KG1 (cell line): ENCODE measurements around the gene POU2F1.
"Not testable (repeated sequence)": the region's sequence is repeated elsewhere in the genome, so short reads cannot be mapped to it uniquely, and the experiment has no call there.

Source experiments
- DNase-seq: peaks from one replicate; lab custom pipeline; 2025; lab: John Stamatoyannopoulos, UW

The POU2F1 gene

GRCh38 chr1:167205306-167206050, 15.2 kb upstream of the POU2F1 start:
- DNase-seq, result not testable (repeated sequence)

GRCh38 chr1:167206166-167206835, 14.4 kb upstream of the POU2F1 start:
- no peak for DNase-seq

- no peak for DNase-seq
Measured at GRCh38 chr1:167207940-167208623, 12.6 kb upstream of the POU2F1 start.

GRCh38 chr1:167208624-167208976, 12.1 kb upstream of the POU2F1 start:
- no peak for DNase-seq

- DNase-seq, result no peak
Measured at GRCh38 chr1:167209044-167209443, 11.6 kb upstream of the POU2F1 start.

- DNase-seq, result no peak
Measured at GRCh38 chr1:167210966-167211674, 9.6 kb upstream of the POU2F1 start.

- no peak for DNase-seq
Measured at GRCh38 chr1:167212025-167212424, 8.7 kb upstream of the POU2F1 start.

- no peak for DNase-seq
Measured at GRCh38 chr1:167216809-167217208, 3.9 kb upstream of the POU2F1 start.

- DNase-seq, result no peak
Measured at GRCh38 chr1:167219194-167219593, 1.5 kb upstream of the POU2F1 start.

GRCh38 chr1:167219646-167220536, 795 bp upstream of the POU2F1 start:
- DNase-seq, result peak; percentile 72

GRCh38 chr1:167221126-167221737, 546 bp downstream of the POU2F1 start:
- no peak for DNase-seq

GRCh38 chr1:167221738-167222610, 1.3 kb downstream of the POU2F1 start:
- peak; percentile 61 for DNase-seq

- DNase-seq, result no peak
Measured at GRCh38 chr1:167223144-167224103, 2.7 kb downstream of the POU2F1 start.

GRCh38 chr1:167224734-167225235, 4.1 kb downstream of the POU2F1 start:
- not testable (repeated sequence) for DNase-seq

GRCh38 chr1:167225920-167226319, 5.2 kb downstream of the POU2F1 start:
- DNase-seq, result no peak

GRCh38 chr1:167227934-167228378, 7.3 kb downstream of the POU2F1 start:
- DNase-seq, result no peak

GRCh38 chr1:167229719-167230385, 9.2 kb downstream of the POU2F1 start:
- no peak for DNase-seq

- no peak for DNase-seq
Measured at GRCh38 chr1:167230437-167230836, 9.8 kb downstream of the POU2F1 start.
